SU-DHL-6 (cell line): ENCODE results near the gene ZNF316.

ENCODE experiments used
- CTCF ChIP-seq: fragments of 200-600 bp; sonication (generic); IDR thresholded peaks from one replicate; pipeline ENCODE4 v1.5.1; 2017; ENCODE audit warnings: antibody characterized with exemption, mild to moderate bottlenecking, low read length, moderate library complexity; ENCODE audit not compliant: insufficient read depth, poor library complexity, severe bottlenecking
- EZH2phosphoT487 ChIP-seq: fragments of 200-600 bp; sonication (generic), shearing (Covaris generic); conservative IDR thresholded peaks from 2 replicates; pipeline ENCODE4 v1.6.1; 2018; ENCODE audit warnings: mild to moderate bottlenecking, antibody characterized with exemption, low read length, moderate library complexity, mixed read lengths

DNA sequence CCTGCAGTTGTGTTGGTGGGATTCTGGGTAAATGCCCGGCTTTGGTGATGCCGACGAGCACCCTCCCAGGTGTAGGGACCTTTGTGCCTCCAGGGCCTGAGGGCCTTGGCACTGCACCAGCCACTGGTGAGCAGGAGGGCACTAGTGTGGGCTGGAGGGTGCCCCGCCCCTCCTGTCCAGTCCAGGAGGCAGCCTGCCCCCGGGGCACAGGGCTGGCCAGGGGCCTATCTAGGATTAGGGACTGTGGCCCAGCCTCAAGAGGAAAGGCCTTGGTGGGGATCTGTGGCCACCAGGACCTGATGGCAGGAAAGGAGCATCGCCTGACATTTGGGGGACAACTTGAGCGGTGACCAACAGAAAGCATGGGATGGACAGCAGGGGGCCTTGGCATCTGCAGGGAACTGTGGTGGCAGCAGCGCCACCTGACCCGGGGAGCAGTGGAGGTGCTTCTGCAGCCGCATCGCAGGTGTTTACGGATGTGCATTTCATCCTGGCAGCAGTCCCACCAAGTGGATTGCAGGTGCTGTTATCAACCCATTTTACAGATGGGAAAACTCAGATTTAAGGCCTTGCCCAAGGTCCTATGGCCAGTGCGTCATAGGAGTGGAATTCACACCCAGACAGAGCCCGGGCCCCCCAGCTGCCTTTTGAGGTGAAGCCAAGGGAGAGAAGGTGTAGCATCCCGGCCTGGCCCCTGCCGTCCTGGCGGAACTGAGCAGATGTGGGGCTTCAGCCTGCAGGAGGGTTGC lies 11.1 kb downstream of the ZNF316 start:
- TF ChIP-seq CTCF: no peak
- TF ChIP-seq EZH2phosphoT487: no peak
